ENCODE data around the gene ARHGAP24.

- TF ChIP-seq EZH2phosphoT487 (conservative IDR thresholded peaks at IDR 0.05; ENCODE audit: low read length), result no peak
- TF ChIP-seq, protein P1, sequence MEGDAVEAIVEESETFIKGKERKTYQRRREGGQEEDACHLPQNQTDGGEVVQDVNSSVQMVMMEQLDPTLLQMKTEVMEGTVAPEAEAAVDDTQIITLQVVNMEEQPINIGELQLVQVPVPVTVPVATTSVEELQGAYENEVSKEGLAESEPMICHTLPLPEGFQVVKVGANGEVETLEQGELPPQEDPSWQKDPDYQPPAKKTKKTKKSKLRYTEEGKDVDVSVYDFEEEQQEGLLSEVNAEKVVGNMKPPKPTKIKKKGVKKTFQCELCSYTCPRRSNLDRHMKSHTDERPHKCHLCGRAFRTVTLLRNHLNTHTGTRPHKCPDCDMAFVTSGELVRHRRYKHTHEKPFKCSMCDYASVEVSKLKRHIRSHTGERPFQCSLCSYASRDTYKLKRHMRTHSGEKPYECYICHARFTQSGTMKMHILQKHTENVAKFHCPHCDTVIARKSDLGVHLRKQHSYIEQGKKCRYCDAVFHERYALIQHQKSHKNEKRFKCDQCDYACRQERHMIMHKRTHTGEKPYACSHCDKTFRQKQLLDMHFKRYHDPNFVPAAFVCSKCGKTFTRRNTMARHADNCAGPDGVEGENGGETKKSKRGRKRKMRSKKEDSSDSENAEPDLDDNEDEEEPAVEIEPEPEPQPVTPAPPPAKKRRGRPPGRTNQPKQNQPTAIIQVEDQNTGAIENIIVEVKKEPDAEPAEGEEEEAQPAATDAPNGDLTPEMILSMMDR (IDR thresholded peaks at IDR 0.05; ENCODE audit: insufficient read depth, low read length, poor library complexity, severe bottlenecking), result no peak
Measured at GRCh38 chr4:86038037-86038436, 563.1 kb downstream of the ARHGAP24 start.
